Ovary (tissue), 3 donors: Measurements from ENCODE around the gene EFNA5.

Experiments
- CTCF ChIP-seq, 3 donors: fragments of 450-650 bp in 2 of 3; fragments of 200-600 bp in 1 of 3; IDR thresholded peaks; one replicate each; pipeline versions ENCODE4 v1.5.1 to v1.8.0; 2016 to 2022; ENCODE audit warnings: antibody characterized with exemption in 3 of 3, mild to moderate bottlenecking in 1 of 3
- EP300 ChIP-seq: sonication (generic); formaldehyde crosslinking; IDR thresholded peaks from one replicate; pipeline ENCODE4 v1.6.1; 2017; ENCODE audit warnings: antibody characterized with exemption
- POLR2A ChIP-seq: fragments of 450-650 bp; IDR thresholded peaks from one replicate; pipeline ENCODE4 v1.6.1; 2017; ENCODE audit warnings: antibody characterized with exemption, mild to moderate bottlenecking, moderate library complexity
- donor health status: DM: no; HTN: no; CAD: no.

GRCh38 chr5:107699425-107699824 lies 28.7 kb upstream of the EFNA5 start:
- TF ChIP-seq POLR2A (no peak), EP300 (no peak), CTCF (IDR thresholded peaks at IDR 0.05) (no peak)
